HG02759 (cell line): ENCODE measurements around the gene RAB8A.

Experiments used
- ATAC-seq: cut with Tn5 transposase; IDR thresholded peaks from one replicate; pipeline ENCODE4 v1.9.1; 2021; ENCODE audit warnings: mild to moderate bottlenecking, moderate library complexity; ENCODE audit not compliant: unreplicated experiment

Gene RAB8A

DNA sequence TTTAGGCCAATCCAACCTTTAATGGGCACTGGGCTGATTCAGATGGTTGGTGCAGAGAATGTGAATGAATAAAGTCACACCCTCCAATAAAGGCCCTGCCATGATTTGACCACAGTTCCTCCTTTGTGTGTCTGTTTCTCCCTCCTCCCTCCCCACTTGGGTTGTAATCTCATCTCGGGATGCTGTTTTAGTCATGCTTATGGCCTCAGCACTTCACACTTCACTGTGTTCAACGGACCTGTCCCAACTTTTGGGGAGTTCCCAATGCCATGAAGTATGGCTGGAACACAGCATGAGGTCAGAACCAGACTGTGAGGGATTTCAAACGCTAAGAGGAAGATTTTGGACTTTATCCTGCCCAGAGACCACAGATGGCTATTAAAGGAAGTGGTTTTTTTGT is 5.6 kb upstream of the RAB8A start:
- ATAC-seq, result no peak

DNA sequence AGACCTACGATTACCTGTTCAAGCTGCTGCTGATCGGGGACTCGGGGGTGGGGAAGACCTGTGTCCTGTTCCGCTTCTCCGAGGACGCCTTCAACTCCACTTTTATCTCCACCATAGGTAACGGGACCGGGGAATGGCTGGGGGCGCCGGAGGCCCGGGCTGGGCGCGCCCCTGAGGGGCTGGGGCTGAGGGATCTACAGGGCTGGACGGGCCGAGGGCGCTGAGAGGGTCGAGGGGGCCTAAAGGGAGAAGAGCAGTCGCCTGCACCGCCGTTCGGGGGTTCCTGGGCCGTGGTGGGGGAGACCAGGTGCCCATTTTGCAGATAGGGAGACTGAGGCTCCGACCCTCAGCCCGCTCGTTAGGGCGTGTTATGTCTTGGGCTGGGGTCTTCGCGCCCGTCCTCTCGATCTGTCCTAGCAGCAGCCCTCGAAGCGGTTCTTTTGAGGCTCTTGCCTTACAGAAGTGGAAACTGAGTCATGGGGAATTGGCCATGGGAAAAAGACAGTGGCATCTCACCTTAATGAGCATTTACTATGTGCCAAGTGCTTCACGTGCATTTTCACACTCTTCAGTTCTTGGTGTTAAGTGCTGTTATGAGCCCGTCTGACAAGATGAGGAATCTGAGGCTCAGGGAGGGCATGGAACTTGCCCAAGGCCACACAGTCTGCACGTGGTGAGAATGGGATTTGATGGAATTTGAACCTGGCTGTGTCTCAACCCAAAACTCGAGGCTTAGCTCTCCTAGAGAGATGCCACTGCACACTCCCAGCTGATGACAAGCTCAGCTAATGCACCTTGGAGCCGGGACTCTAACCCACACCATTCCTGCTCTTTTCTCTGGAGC is 442 bp downstream of the RAB8A start:
- ATAC-seq, result no peak

DNA sequence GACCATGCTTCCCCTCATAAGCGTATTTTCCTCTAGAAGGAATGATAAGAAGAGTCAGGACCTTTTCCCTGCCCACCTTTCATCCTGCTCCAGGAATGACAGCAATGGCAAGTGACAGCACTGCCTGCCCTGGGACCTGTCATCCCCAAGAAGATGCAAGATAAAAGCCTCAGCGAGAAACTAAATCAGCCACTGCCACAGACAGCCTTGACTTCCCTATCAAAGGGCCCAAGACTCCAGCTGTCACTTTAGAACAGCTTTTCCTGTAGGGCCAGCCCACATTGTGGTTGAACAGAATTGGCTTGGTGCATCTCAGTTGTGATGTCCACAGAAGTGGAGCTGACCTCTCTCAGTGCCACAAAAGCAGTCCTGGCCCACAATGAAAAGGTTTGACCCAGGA is 1.1 kb downstream of the RAB8A start:
- no peak for ATAC-seq

GRCh38 chr19:16113727-16114126 is 2.0 kb downstream of the RAB8A start:
- no peak for ATAC-seq

DNA sequence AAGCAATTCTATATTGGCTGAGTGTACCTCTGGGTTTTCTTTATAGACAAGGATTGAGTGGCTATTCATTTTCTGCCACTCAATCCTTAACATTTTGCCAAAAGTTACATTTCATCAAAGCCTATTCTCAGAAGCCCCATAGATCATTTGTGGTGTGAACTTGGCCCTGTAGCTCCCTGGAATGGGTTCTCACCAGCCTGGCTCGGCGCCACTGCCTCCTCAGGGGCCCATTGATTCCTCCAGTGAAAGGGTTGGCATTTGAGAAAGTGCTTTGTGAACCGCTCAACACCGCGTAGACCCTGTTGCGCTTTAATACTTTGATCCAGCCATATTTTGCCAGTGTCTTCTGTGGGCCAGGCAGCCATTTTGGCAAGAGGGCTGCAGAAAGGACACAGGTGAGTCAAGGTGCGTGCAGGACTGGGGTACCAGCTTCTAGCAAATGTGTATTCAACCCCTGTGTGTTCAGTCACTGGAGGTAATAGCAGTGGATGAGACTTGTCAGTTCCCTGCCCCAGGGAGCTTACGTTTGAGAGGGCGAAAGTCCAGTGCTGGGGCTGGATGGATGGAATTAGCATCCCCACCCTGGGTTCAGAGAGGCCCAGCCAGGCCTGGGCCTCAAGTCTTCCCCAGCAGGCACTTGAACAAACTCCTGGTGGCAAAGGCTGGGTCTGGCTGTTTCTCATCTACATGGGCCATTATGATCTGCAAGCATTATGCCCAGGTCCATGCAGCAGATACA is 3.8 kb downstream of the RAB8A start:
- no peak for ATAC-seq

GRCh38 chr19:16116067-16116466 is 4.4 kb downstream of the RAB8A start:
- ATAC-seq, result no peak

GRCh38 chr19:16117594-16118033 is 5.9 kb downstream of the RAB8A start:
- ATAC-seq, result no peak

- peak; percentile 78 for ATAC-seq
These were observed 6.9 kb downstream of the RAB8A start for GRCh38 chr19:16118489-16119033.

DNA sequence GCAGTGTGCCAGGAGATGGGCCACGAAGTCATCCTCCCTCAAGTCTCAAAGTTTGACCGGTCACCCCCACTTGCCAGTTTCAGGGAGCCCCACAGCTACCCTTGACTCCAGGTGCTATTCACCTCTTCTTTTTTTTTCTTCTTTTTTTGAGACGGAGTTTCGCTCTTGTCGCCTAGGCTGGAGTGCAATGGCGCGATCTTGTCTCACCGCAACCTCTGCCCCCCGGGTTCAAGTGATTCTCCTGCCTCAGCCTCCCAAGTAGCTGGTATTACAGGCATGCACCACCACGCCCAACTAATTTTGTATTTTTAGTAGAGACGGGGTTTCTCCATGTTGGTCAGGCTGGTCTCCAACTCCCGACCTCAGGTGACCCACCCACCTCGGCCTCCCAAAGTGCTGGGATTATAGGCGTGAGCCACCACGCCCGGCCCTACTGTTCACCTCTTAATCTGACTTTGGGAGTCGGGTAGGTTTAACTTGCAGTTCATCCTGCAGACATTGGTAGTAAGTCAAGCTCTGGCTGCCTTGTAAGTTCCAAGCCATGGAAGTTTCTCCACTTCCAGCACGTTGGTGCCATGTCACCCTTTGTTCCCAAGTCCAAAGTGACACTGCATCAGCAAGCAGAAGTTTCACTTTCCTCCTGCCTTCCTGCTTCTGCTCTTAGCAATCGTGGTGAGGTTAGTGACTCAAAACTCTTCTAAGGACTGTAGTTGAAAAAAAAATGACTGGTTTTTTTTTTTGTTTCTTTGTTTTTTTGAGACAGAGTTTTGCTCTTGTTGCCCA is 7.6 kb downstream of the RAB8A start:
- peak; percentile 2 for ATAC-seq

DNA sequence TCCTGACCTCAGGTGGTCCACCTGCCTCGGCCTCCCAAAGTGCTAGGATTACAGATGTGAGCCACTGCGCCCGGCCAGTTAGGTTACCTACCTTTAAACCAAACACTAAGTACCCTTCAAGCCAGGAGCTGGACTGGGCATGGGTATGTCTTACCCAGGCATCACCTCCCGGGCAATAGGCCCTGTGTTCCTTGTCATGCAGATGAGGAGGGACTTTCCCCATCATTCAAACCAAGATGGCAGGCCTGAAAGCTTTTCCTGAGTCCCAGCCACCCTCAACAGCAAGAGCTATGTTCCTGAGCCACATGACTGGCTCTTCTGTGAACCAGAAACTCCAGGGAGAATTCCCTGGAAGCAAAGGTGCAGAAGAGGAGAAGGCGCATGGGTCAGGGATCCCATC is 9.5 kb downstream of the RAB8A start:
- ATAC-seq, result no peak

DNA sequence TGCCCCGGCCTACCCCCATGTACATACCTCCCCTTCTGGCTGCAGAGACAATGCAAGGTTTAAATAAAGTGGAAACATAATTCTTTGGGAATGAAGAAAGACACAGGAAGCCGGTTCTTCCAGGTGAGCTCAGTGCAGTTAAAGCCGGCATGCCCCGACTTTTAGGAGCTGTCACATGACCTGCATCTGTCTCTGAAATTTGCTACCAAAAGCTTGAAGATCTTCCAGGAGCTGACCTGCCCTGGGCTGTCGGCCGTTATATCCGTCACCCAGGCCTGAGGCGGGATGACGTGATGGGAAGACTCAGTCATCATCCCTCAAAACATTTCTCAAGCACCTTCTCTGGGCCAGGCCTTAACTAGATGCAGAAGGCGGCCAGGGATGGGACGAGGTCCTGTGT is 10.3 kb downstream of the RAB8A start:
- ATAC-seq, result no peak

DNA sequence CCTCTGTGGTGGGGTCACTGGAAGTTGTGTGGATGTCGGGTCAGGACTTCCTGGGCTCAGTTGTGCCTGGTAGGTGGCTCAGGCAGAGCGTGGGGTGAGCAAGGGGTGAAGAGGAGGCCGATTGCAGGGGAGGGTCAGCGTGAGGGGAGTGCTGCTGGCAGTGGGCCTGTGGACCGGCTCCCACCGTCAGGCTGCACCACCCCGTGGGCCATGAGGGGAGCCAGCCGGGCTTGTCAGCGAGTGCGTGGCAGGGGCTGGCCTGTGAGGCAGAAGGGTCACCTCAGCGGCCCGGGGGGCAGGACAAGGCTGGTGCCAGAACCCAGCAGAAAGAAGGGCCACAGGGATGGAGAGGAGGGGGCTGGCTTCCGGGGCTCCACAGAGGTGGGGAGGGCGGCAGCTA is 13.3 kb downstream of the RAB8A start:
- ATAC-seq, result no peak

GRCh38 chr19:16125737-16126495 is 14.2 kb downstream of the RAB8A start:
- no peak for ATAC-seq

DNA sequence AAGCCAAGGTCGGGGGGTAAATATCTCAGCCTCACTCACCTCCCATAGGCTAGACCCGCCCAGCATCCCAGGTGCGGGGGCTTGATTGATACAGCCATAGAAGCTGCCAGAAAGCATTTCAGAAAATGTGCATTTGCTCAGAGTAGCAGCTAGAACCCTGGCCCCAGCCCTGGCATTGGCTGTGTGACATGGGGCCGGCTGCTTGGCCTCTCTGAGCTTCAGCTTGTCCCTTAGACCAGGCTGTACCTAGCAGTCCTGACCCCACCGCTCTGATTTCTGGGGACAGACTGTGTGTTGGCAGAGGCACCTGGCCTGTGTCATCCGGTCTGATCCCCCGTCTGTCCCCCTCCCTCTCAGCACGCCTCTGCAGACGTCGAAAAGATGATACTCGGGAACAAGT is 15.4 kb downstream of the RAB8A start:
- no peak for ATAC-seq

GRCh38 chr19:16127776-16128371 is 16.2 kb downstream of the RAB8A start:
- no peak for ATAC-seq

- no peak for ATAC-seq
These were observed 20.0 kb downstream of the RAB8A start for GRCh38 chr19:16131648-16132047.

DNA sequence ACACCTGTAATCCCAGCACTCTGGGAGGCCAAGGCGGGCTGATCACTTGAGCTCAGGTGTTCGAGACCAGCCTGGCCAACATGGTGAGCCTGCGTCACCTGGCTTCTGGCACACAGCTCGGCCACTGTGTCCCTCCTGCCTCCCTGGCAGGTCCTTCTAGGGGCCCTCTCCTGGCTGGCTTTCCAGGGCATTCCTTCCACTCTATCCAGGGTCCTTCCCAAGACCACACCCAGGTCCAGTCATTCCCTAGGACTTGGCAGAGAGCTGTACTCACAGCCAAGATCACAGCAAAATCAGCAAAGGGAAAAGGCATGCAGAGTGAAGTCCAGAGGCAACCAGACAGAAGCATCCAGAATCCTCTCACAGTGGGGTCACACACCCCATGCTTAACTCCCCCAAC is 22.1 kb downstream of the RAB8A start:
- no peak for ATAC-seq

GRCh38 chr19:16134510-16134909 is 22.8 kb downstream of the RAB8A start:
- no peak for ATAC-seq

DNA sequence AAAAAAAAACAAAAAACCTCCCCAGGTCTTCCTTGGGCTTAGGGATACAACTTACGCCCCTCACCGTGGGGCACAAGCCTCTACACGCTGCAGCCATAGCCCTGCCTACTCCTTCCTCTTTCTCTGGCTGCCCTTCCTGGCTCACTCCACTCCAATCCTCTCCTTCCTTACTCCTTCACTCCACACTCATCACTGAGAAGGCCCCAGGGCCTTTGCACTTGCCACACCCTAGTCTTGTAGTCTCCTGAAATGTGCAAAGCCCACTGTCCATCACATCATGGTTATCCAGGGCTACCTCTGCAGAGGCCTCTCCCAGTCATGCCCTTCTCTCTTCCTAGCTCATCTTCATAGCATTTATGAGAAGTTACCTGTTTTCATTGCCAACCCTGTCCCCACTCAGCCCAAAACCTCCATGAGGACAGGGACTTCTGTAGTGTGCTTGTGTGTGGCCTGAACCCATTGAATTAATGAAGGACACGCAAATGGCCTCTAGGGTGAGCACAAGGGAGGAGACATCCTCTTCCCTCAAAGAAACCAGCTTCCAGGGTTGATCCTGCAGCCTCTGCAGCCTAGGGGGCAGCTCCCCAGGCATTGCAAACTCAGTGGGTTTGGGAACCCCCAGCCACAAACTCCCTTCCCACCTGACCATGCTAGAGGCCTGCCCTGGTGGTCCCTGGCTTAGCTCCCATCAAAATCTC is 23.9 kb downstream of the RAB8A start:
- ATAC-seq, result no peak
